DND-41 (cell line): ENCODE data around the gene OR2C3.

Experiments used
- CTCF ChIP-seq: IDR thresholded peaks from 2 replicates; pipeline ENCODE4 v1.5.1; 2012; ENCODE audit warnings: borderline replicate concordance, low read length, moderate library complexity, mild to moderate bottlenecking; ENCODE audit not compliant: poor library complexity, severe bottlenecking; ENCODE audit errors: extremely low read depth
- EZH2 ChIP-seq: IDR thresholded peaks from 3 replicates; pipeline ENCODE4 v1.6.1; 2012; ENCODE audit warnings: borderline replicate concordance, low read depth, mild to moderate bottlenecking, moderate library complexity, low read length, inconsistent platforms; ENCODE audit not compliant: severe bottlenecking

- TF ChIP-seq CTCF (no peak), EZH2 (no peak)
Measured at GRCh38 chr1:247496581-247497285, 39.5 kb downstream of the OR2C3 start.
